ENCODE measurements around the gene RHBDF1.

RHBDF1 gene

GRCh38 chr16:44655-45054 lies 27.8 kb downstream of the RHBDF1 start:
- no peak for TF ChIP-seq SPI1 (IDR thresholded peaks at IDR 0.05; ENCODE audit: borderline replicate concordance, low read depth)

GRCh38 chr16:43294-43693 lies 29.1 kb downstream of the RHBDF1 start:
- TF ChIP-seq SPI1 (IDR thresholded peaks at IDR 0.05; ENCODE audit: borderline replicate concordance, low read depth) (no peak), CTCF (IDR thresholded peaks at IDR 0.05; ENCODE audit: insufficient read depth, low read length) (no peak), POLR2AphosphoS5 (IDR thresholded peaks at IDR 0.05; ENCODE audit: low read depth) (no peak), REST (IDR thresholded peaks at IDR 0.05; ENCODE audit: insufficient replicate concordance, low read depth) (no peak), GABPA (IDR thresholded peaks at IDR 0.05; ENCODE audit: low read depth) (no peak)
- Histone ChIP-seq H3K27ac (replicated peaks) (no peak overlapping the region), H3K4me3 (replicated peaks; ENCODE audit: insufficient read depth, low read length) (no peak overlapping the region), H3K27me3 (ENCODE audit: insufficient read depth, poor library complexity, severe bottlenecking) (no peaks in the 10 kb centered on the region)
- DNase-seq (ENCODE audit: low read depth in 1 of 2, low spot score in 1 of 2), result no peak

More at GRCh38 chr16:44655-45054, 27.8 kb downstream of the RHBDF1 start:
- Histone ChIP-seq H3K27me3 (ENCODE audit: insufficient read depth, poor library complexity, severe bottlenecking) (no peaks in the 10 kb centered on the region), H3K27ac (replicated peaks) (no peak overlapping the region), H3K4me3 (replicated peaks; ENCODE audit: insufficient read depth, low read length) (no peak overlapping the region)
- DNase-seq (ENCODE audit: low read depth in 1 of 2, low spot score in 1 of 2), result no peak

- TF ChIP-seq CTCF (IDR thresholded peaks at IDR 0.05; ENCODE audit: insufficient read depth, low read length) (no peak), REST (IDR thresholded peaks at IDR 0.05; ENCODE audit: insufficient replicate concordance, low read depth) (no peak), SPI1 (IDR thresholded peaks at IDR 0.05; ENCODE audit: borderline replicate concordance, low read depth) (no peak), POLR2AphosphoS5 (IDR thresholded peaks at IDR 0.05; ENCODE audit: low read depth) (no peak), GABPA (IDR thresholded peaks at IDR 0.05; ENCODE audit: low read depth) (no peak)
- Histone ChIP-seq H3K27ac (replicated peaks) (no peak overlapping the region), H3K27me3 (ENCODE audit: insufficient read depth, poor library complexity, severe bottlenecking) (no peaks in the 10 kb centered on the region), H3K4me3 (replicated peaks; ENCODE audit: insufficient read depth, low read length) (no peak overlapping the region)
- no peak for DNase-seq (ENCODE audit: low read depth in 1 of 2, low spot score in 1 of 2)
Measured at GRCh38 chr16:42691-43090, 29.7 kb downstream of the RHBDF1 start.

GRCh38 chr16:42069-42457 lies 30.4 kb downstream of the RHBDF1 start:
- Histone ChIP-seq H3K27me3 (ENCODE audit: insufficient read depth, poor library complexity, severe bottlenecking) (no peaks in the 10 kb centered on the region), H3K4me3 (replicated peaks; ENCODE audit: insufficient read depth, low read length) (no peak overlapping the region), H3K27ac (replicated peaks) (no peak overlapping the region)
- DNase-seq (ENCODE audit: low read depth in 1 of 2, low spot score in 1 of 2), result no peak
- TF ChIP-seq POLR2AphosphoS5 (IDR thresholded peaks at IDR 0.05; ENCODE audit: low read depth) (no peak), SPI1 (IDR thresholded peaks at IDR 0.05; ENCODE audit: borderline replicate concordance, low read depth) (no peak), REST (IDR thresholded peaks at IDR 0.05; ENCODE audit: insufficient replicate concordance, low read depth) (no peak), GABPA (IDR thresholded peaks at IDR 0.05; ENCODE audit: low read depth) (no peak), CTCF (IDR thresholded peaks at IDR 0.05; ENCODE audit: insufficient read depth, low read length) (no peak)
